ENCODE measurements around the gene EME1.

- no peak for TF ChIP-seq CTCF (IDR thresholded peaks at IDR 0.05; ENCODE audit: insufficient read depth, low read length)
- no peak for TF ChIP-seq REST (IDR thresholded peaks at IDR 0.05; ENCODE audit: insufficient replicate concordance, low read depth)
Observed at GRCh38 chr17:50393700-50394099, 20.7 kb downstream of the EME1 start.

Data from HL-60 (cell line).